Calu3 (cell line): ENCODE measurements around the gene CCP110. TPM values are rescaled to one million over a fixed set of nuclear protein-coding genes. Genes with fewer than 3 reads are reported as not detected.

Experiments used
- BruUV-seq: library from RNA; stranded (reverse); fragments of 400-500 nt; replicated peaks from 2 replicates; lab custom pipeline; 2021; lab: Mats Ljungman, UMichigan
- CTCF ChIA-PET: fragments of 300-600 bp; sonication (Branson Sonifier 250); formaldehyde crosslinking; loops from one replicate; lab custom pipeline; 2022; ENCODE audit warnings: antibody characterized with exemption; lab: Charles Lee
- DNase-seq: peaks from one replicate; pipeline ENCODE4 v3.0.0; 2022
- H3K27ac Mint-ChIP-seq: one replicate; pipeline ENCODE4 v1.8.0; 2022; ENCODE audit warnings: mixed read lengths; ENCODE audit not compliant: unreplicated experiment
- H3K27me3 Mint-ChIP-seq: one replicate; pipeline ENCODE4 v1.8.0; 2022; ENCODE audit warnings: mixed read lengths; ENCODE audit not compliant: unreplicated experiment
- H3K36me3 Mint-ChIP-seq: one replicate; pipeline ENCODE4 v1.8.0; 2022; ENCODE audit warnings: mild to moderate bottlenecking, moderate library complexity, mixed read lengths; ENCODE audit not compliant: insufficient read depth, unreplicated experiment
- H3K4me1 Mint-ChIP-seq: one replicate; pipeline ENCODE4 v1.8.0; 2022; ENCODE audit warnings: mild to moderate bottlenecking, low read depth, mixed read lengths; ENCODE audit not compliant: unreplicated experiment
- H3K4me3 Mint-ChIP-seq: one replicate; pipeline ENCODE4 v1.8.0; 2022; ENCODE audit warnings: mild to moderate bottlenecking, low read depth, moderate library complexity, mixed read lengths; ENCODE audit not compliant: unreplicated experiment
- H3K9me3 Mint-ChIP-seq: one replicate; pipeline ENCODE4 v1.8.0; 2022; ENCODE audit warnings: low read depth, mixed read lengths; ENCODE audit not compliant: unreplicated experiment
- intact Hi-C: fragments of 100-400 bp; cut with micrococcal nuclease; formaldehyde crosslinking; loops from one replicate; pipeline ENCODE4 v1.10.0; 2022; ENCODE audit not compliant: unreplicated experiment
- total RNA-seq: library from RNA; stranded (reverse); gene quantifications from 2 replicates; pipeline ENCODE4 v1.2.3, GENCODE V29; 2022
- TF ChIP-seq, protein P1 (sequence below): fragments of 200-600 bp; IDR thresholded peaks from one replicate; pipeline ENCODE4 v1.8.0; 2022; ENCODE audit warnings: antibody characterized with exemption; ENCODE audit not compliant: unreplicated experiment

The CCP110 gene
- total RNA-seq, 1 experiment from 2014 or later, result 34.4 TPM

DNA sequence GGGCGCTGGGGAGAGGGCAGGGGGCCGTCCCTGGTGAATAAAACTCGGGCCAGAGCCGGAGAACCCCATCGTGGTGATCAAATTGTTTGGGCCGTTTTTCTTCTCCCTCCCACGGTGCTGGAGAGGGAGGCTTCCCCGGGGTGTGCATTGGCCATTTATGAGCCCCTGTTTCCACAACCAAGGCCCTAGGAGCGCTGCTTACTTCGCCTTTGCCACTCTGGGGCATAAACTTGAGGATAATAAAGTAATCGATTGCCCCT, 544 bp downstream of the CCP110 start:
- Mint-ChIP-seq H3K27ac (peak overlapping the region; percentile 23), H3K27me3 (no peaks in the 10 kb centered on the region)

DNA sequence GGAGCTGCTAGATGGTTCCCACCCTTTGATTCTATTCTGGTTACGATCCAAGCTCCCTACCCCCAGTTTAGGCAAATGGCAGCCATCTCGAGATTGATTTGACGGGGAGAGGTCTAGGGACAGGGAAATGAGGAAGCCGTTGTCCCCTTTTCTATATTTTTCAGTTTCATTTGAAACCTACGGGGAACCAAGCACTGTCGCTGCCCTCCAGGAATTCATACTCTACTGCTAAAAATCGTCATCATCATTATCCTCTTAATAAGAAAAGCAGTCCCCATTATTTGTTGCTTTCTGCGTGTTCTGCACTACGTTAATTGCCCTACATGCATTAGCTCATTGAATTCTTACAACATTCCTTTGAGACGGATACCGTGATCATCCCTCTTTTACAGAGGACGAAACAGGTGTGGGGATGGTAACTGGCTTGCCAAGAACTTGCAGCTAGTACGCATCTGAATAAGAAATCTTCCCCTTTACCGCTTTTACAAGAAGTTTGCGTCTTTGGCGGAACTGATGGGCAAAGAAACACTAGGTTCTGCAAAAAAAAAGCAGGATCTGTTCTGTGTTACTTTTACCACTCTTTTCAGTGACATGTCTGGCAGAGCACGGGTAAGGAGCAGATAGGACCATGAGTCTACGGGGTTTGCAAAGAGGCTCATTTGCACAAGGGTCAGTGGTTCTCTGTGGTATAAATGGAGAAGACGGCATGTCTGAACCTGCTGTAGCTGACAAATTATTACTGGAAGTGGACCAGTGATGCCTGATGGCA, 1.1 kb downstream of the CCP110 start:
- Mint-ChIP-seq H3K4me3 (peak overlapping the region; percentile 86), H3K27me3 (no peaks in the 10 kb centered on the region), H3K4me1 (peaks cover 15% of the 10 kb centered on the region), H3K27ac (peak overlapping the region; percentile 23), H3K36me3 (peaks cover 46% of the 10 kb centered on the region), H3K9me3 (no peaks in the 10 kb centered on the region)
- intact Hi-C loops, result loop anchor here (10.0 kb wide), 1 partner anchor 430 kb away; no protein-coding TSS in a partner anchor
- TF ChIP-seq, protein P1, sequence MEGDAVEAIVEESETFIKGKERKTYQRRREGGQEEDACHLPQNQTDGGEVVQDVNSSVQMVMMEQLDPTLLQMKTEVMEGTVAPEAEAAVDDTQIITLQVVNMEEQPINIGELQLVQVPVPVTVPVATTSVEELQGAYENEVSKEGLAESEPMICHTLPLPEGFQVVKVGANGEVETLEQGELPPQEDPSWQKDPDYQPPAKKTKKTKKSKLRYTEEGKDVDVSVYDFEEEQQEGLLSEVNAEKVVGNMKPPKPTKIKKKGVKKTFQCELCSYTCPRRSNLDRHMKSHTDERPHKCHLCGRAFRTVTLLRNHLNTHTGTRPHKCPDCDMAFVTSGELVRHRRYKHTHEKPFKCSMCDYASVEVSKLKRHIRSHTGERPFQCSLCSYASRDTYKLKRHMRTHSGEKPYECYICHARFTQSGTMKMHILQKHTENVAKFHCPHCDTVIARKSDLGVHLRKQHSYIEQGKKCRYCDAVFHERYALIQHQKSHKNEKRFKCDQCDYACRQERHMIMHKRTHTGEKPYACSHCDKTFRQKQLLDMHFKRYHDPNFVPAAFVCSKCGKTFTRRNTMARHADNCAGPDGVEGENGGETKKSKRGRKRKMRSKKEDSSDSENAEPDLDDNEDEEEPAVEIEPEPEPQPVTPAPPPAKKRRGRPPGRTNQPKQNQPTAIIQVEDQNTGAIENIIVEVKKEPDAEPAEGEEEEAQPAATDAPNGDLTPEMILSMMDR, result no peak
- BruUV-seq, result TSS peak; percentile 32
- CTCF ChIA-PET, result interaction anchor here (0.5 to 1.9 kb wide), 7 partner anchors 9 to 1776 kb away, joined by 3 to 8 read pairs (median 3); partner anchors contain the start of gene VPS35L
- no peak for DNase-seq

More for the DNA sequence above, 544 bp downstream of the CCP110 start:
- no peak for DNase-seq
- Mint-ChIP-seq H3K4me1 (peaks cover 15% of the 10 kb centered on the region), H3K36me3 (peaks cover 46% of the 10 kb centered on the region), H3K9me3 (no peaks in the 10 kb centered on the region), H3K4me3 (peak overlapping the region; percentile 86)
- TF ChIP-seq, protein P1, result no peak
- intact Hi-C loops, result loop anchor here (10.0 kb wide), 1 partner anchor 429 kb away; no protein-coding TSS in a partner anchor
- CTCF ChIA-PET, result interaction anchor here (0.5 to 1.9 kb wide), 8 partner anchors 8 to 417 kb away, joined by 3 to 8 read pairs (median 3); partner anchors contain the start of genes TMC5 and VPS35L
- no TSS peak for BruUV-seq

DNA sequence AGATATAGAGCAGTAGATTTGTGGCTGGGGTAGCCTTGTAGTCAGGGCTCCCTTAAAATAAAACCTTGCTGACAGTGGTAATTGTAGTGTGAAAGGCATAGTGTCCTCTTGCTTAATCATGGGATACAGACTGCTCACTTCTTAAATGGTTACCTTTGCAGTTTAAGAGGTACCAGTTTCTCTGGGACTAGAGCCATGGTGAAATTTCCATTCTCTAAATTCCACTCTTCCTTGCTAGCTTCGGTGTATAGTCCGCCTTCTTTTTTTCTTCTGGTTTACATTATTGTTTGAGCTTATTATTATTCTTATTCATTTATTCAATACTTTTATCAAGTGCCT, 1.6 kb downstream of the CCP110 start:
- intact Hi-C loops, result loop anchor here (10.0 kb wide), 1 partner anchor 431 kb away; no protein-coding TSS in a partner anchor
- no TSS peak for BruUV-seq
- Mint-ChIP-seq H3K4me3 (peak overlapping the region; percentile 86), H3K27me3 (no peaks in the 10 kb centered on the region), H3K4me1 (peaks cover 15% of the 10 kb centered on the region), H3K36me3 (peaks cover 41% of the 10 kb centered on the region), H3K9me3 (no peaks in the 10 kb centered on the region), H3K27ac (no peak overlapping the region)
- CTCF ChIA-PET, result interaction anchor here (1.2 kb wide), 1 partner anchor 132 kb away, joined by 4 read pairs; no protein-coding TSS in a partner anchor
- TF ChIP-seq, protein P1, result no peak
- no peak for DNase-seq

DNA sequence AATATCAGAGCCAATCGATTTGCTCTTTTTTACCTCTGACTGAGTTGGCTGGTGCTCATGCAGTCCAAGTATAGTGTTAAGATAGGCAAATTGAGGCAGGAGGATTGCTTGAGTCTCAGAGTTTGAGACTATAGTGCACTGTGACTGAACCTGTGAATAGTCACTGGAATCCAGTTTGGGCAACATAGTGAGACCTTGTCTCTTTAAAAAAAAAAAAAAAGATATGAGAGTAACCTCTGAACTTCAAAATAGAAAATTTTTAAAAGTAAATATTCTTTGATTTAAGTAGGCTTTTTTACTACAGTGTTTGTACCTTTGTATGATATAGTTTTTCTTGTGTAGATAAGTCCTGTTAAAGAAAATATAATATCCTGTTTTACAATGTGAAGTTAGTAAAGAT, 3.4 kb downstream of the CCP110 start:
- BruUV-seq, result no TSS peak
- Mint-ChIP-seq H3K9me3 (no peaks in the 10 kb centered on the region), H3K4me3 (no peak overlapping the region), H3K36me3 (peaks cover 23% of the 10 kb centered on the region), H3K4me1 (peaks cover 15% of the 10 kb centered on the region), H3K27ac (no peak overlapping the region), H3K27me3 (no peaks in the 10 kb centered on the region)
- CTCF ChIA-PET, result no interaction called here
- TF ChIP-seq, protein P1, result no peak
- intact Hi-C loops, result loop anchor here (10.0 kb wide), 1 partner anchor 432 kb away; no protein-coding TSS in a partner anchor
- DNase-seq, result no peak
